HG03378 (cell line): ENCODE data around the gene DDN.
A peak's percentile ranks its signal among the peaks of the same experiment; 100 is the strongest.

ENCODE experiments used
- ATAC-seq: cut with Tn5 transposase; IDR thresholded peaks from one replicate; pipeline ENCODE4 v1.9.1; 2021; ENCODE audit warnings: mild to moderate bottlenecking, moderate library complexity; ENCODE audit not compliant: unreplicated experiment

Gene DDN

GRCh38 chr12:49032276-49032675, 33.1 kb upstream of the DDN start:
- no peak for ATAC-seq

GRCh38 chr12:49031573-49032161, 32.5 kb upstream of the DDN start:
- no peak for ATAC-seq

GRCh38 chr12:49030714-49031572, 31.8 kb upstream of the DDN start:
- no peak for ATAC-seq

GRCh38 chr12:49030119-49030518, 30.9 kb upstream of the DDN start:
- ATAC-seq = no peak

- ATAC-seq = no peak
Measured at GRCh38 chr12:49028666-49029275, 29.6 kb upstream of the DDN start.

GRCh38 chr12:49027846-49028555, 28.8 kb upstream of the DDN start:
- no peak for ATAC-seq

- ATAC-seq = no peak
Measured at GRCh38 chr12:49026678-49027480, 27.7 kb upstream of the DDN start.

GRCh38 chr12:49026101-49026500, 26.9 kb upstream of the DDN start:
- no peak for ATAC-seq

GRCh38 chr12:49025463-49025862, 26.3 kb upstream of the DDN start:
- no peak for ATAC-seq

GRCh38 chr12:49024543-49024942, 25.4 kb upstream of the DDN start:
- no peak for ATAC-seq

- ATAC-seq = no peak
Measured at GRCh38 chr12:49023812-49024211, 24.6 kb upstream of the DDN start.

GRCh38 chr12:49022558-49023178, 23.5 kb upstream of the DDN start:
- no peak for ATAC-seq

GRCh38 chr12:49021292-49021915, 22.2 kb upstream of the DDN start:
- no peak for ATAC-seq

- no peak for ATAC-seq
Measured at GRCh38 chr12:49020441-49020840, 21.3 kb upstream of the DDN start.

- ATAC-seq = no peak
Measured at GRCh38 chr12:49019443-49020324, 20.5 kb upstream of the DDN start.

GRCh38 chr12:49019120-49019430, 19.9 kb upstream of the DDN start:
- ATAC-seq = no peak

GRCh38 chr12:49018261-49019119, 19.3 kb upstream of the DDN start, which contains the start of gene PRKAG1:
Gene PRKAG1 (minus strand): TSS chr12:49018776. CDS start chr12:49018740, 36 bp downstream.
- ATAC-seq = peak; percentile 76

GRCh38 chr12:49017891-49018260, 18.7 kb upstream of the DDN start:
- peak; percentile 12 for ATAC-seq
